Ascending aorta (tissue), 2 donors: ENCODE data around the gene MSH5. TPM values are rescaled to one million over a fixed set of nuclear protein-coding genes. Genes with fewer than 3 reads are reported as not detected.

ENCODE experiments used
- DNase-seq, 2 donors: peaks; one replicate each; pipeline ENCODE4 v3.0.0-alpha.2; 2019; ENCODE audit warnings: low spot score in 2 of 2
- H3K27ac ChIP-seq, 2 donors: fragments of 200-600 bp; sonication (generic); one replicate each; pipeline ENCODE4 v1.5.1; 2016 to 2017; ENCODE audit warnings: mild to moderate bottlenecking in 1 of 2
- H3K27me3 ChIP-seq: fragments of 200-600 bp; sonication (generic); one replicate; pipeline ENCODE4 v1.5.1; 2017
- H3K36me3 ChIP-seq, 2 donors: fragments of 200-600 bp; sonication (generic); one replicate each; pipeline ENCODE4 v1.5.1; 2016
- H3K4me1 ChIP-seq, 2 donors: fragments of 200-600 bp; sonication (generic); one replicate each; pipeline ENCODE4 v1.5.1; 2016 to 2017; ENCODE audit warnings: mild to moderate bottlenecking in 1 of 2
- H3K4me3 ChIP-seq, 2 donors: fragments of 200-600 bp; sonication (generic); one replicate each; pipeline ENCODE4 v1.5.1; 2016 to 2017; ENCODE audit warnings: mild to moderate bottlenecking in 1 of 2
- H3K9me3 ChIP-seq, 2 donors: fragments of 200-600 bp; sonication (generic); one replicate each; pipeline ENCODE4 v1.5.1; 2016
- CTCF ChIP-seq, 3 experiments: fragments of 200-600 bp in 2 of 3; fragments of 450-650 bp in 1 of 3; sonication (generic) in 2 of 3; IDR thresholded peaks; one replicate each; pipeline ENCODE4 v1.5.1; 2016 to 2019; ENCODE audit warnings: antibody characterized with exemption in 3 of 3, mild to moderate bottlenecking in 1 of 3, moderate library complexity in 1 of 3
- intact Hi-C: fragments of 100-400 bp; cut with DNase I; formaldehyde crosslinking; loops from one replicate; pipeline ENCODE4 v1.15.1; 2023
- total RNA-seq: library from RNA; depleted of rRNA; stranded (reverse); fragments of >200 nt; gene quantifications from one replicate; pipeline ENCODE4 v1.1.0, GENCODE V29; 2016

MSH5 gene
- total RNA-seq, 1 donor from 2014 or later = 17.7 TPM

GRCh38 chr6:31720196-31720770, 19.5 kb upstream of the MSH5 start:
- H3K9me3 ChIP-seq = no peaks in the 10 kb centered on the region
- H3K4me1 ChIP-seq = no peaks in the 10 kb centered on the region
- no peaks in the 10 kb centered on the region for H3K27me3 ChIP-seq
- intact Hi-C loops = no loop called here
- peaks cover 0 to 5% of the 10 kb centered on the region in 2 donors for H3K36me3 ChIP-seq
- H3K4me3 ChIP-seq = no peak overlapping the region
- no peak for DNase-seq
- H3K27ac ChIP-seq = no peak overlapping the region
- TF ChIP-seq CTCF (IDR thresholded peaks at IDR 0.05) = no peak

GRCh38 chr6:31721351-31722020, 18.3 kb upstream of the MSH5 start, which contains the start of gene LY6G6C:
Gene LY6G6C, minus strand, starts transcription at chr6:31721746. Its CDS starts 67 bp downstream, at chr6:31721679.
- Histone ChIP-seq H3K4me1 (no peaks in the 10 kb centered on the region), H3K9me3 (no peaks in the 10 kb centered on the region), H3K27ac (no peak within 1 kb of the TSS), H3K27me3 (no peaks in the 10 kb centered on the region), H3K4me3 (no peak within 1 kb of the TSS), H3K36me3 (peaks cover 9 to 12% of the 10 kb centered on the region in 2 donors)
- intact Hi-C loops = no loop called here
- DNase-seq = no peak
- TF ChIP-seq CTCF (IDR thresholded peaks at IDR 0.05) = no peak

GRCh38 chr6:31722173-31722572, 17.6 kb upstream of the MSH5 start:
- intact Hi-C loops = no loop called here
- no peaks in the 10 kb centered on the region for H3K9me3 ChIP-seq
- TF ChIP-seq CTCF (IDR thresholded peaks at IDR 0.05) = no peak
- H3K36me3 ChIP-seq = peaks cover 16 to 19% of the 10 kb centered on the region in 2 donors
- H3K4me3 ChIP-seq = no peak overlapping the region
- no peaks in the 10 kb centered on the region for H3K4me1 ChIP-seq
- no peaks in the 10 kb centered on the region for H3K27me3 ChIP-seq
- H3K27ac ChIP-seq = no peak overlapping the region
- no peak for DNase-seq

GRCh38 chr6:31723245-31723979, 16.4 kb upstream of the MSH5 start, which contains the start of gene MPIG6B:
Gene MPIG6B, plus strand, starts transcription at chr6:31723373. Its CDS starts 11 bp downstream, at chr6:31723384.
- TF ChIP-seq CTCF (IDR thresholded peaks at IDR 0.05) = no peak
- DNase-seq = no peak
- no peaks in the 10 kb centered on the region for H3K9me3 ChIP-seq
- H3K4me1 ChIP-seq = peaks cover 5 to 12% of the 10 kb centered on the region in 2 donors
- H3K4me3 ChIP-seq = no peak within 1 kb of the TSS
- H3K27ac ChIP-seq = no peak within 1 kb of the TSS
- peaks cover 22 to 25% of the 10 kb centered on the region in 2 donors for H3K36me3 ChIP-seq
- intact Hi-C loops = no loop called here
- H3K27me3 ChIP-seq = no peaks in the 10 kb centered on the region

GRCh38 chr6:31723980-31724691, 15.7 kb upstream of the MSH5 start:
- intact Hi-C loops = no loop called here
- Histone ChIP-seq H3K27me3 (no peaks in the 10 kb centered on the region), H3K36me3 (peaks cover 22 to 25% of the 10 kb centered on the region in 2 donors), H3K9me3 (no peaks in the 10 kb centered on the region), H3K4me1 (peaks cover 8 to 15% of the 10 kb centered on the region in 2 donors), H3K4me3 (no peak overlapping the region), H3K27ac (no peak overlapping the region)
- no peak for DNase-seq
- TF ChIP-seq CTCF (IDR thresholded peaks at IDR 0.05) = no peak
